ENCODE results near the gene KRT3.
"Not testable (repeated sequence)": the region's sequence is repeated elsewhere in the genome, so short reads cannot be mapped to it uniquely, and the experiment has no call there.

Gene KRT3

DNA sequence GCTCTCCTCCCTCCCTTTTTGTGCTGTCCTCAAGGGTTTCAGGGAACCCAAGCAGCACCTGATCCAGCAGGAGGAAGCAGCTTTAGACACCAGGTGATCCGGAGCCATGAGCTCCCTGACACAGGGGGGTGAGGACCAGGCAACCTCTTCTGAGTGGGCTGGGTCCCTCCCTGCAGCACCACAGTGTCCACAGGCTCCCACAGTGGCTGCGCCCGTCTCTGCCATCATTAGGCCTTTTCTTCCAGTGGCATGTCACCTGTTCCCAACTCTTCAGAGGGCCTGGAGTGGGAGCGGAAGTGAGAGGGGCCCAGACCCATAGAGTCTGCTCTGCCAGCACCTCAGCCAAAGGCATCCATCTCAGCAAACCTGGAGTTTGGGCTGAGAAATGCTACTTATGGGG, 18.4 kb downstream of the KRT3 start:
- DNase-seq = no peak

DNA sequence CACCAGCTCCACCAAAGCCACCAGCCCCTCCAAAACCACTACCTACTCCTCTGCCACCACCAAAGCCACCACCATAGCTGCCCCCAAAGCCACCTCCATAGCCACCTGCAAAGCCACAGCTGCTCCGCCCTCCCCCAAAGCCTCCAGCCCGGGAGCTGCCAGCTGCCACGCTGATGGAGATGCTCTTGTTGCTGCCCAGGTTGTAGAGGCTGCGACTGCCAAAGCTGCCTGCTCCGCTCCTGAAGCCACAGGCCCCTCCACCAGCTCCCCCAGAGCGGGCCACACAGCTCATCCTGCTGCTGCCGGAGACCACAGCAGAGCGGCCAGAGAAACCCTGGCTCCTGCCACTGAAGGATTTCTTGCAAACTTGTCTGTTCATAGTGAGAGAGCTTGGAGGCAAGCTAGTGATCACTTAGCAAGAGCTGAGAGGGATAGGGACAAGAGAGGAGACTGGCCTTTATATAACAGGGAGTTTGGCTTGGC, 19.0 kb downstream of the KRT3 start, which contains the start of gene KRT76:
KRT76 (minus strand) TSS at position 433 of the 483 bp plus-strand sequence; CDS start at position 379, 54 bp downstream.
- no peak for DNase-seq

GRCh38 chr12:52776435-52776834, 19.5 kb downstream of the KRT3 start:
- no peak for DNase-seq

GRCh38 chr12:52774629-52775250, 21.2 kb downstream of the KRT3 start:
- no peak for DNase-seq

GRCh38 chr12:52772772-52773171, 23.1 kb downstream of the KRT3 start:
- no peak for DNase-seq

DNA sequence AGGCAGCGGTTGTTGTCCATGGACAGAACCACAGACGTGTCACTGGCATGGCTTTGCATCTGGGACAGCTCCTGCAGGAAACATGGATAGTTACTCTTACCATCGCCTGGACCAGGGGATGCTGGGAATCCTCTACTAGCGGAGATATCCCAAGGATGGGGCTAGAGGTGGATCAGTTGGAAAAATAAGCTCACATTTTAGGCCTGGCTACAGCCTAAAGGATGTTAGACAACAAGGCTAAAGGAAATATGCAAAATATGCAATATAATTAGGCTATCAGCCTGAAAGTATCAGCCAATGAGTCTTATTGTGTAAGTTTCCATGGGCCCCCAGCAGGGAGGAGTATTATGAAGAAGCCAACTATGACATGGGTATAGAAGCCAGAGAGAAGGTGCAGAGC, 23.7 kb downstream of the KRT3 start:
- DNase-seq = no peak

DNA sequence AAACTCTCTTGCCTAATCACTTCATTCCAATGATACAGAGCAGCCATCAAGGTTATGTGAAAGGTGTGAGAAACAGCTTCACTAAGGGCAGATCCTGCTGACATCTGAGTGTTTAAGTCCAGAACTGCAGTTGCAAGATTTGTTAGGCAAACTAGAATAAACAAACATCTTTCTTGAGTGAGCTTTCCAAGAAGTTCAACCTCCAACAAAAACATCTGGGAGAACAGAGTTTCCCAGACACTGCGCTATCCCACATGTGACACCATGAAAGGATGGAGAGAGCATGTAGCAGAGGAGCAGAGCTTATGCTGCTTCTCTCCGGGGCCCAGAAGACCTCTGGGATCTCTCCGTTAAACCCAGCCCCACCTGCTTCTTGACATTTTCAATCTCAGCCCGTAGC, 24.4 kb downstream of the KRT3 start:
- no peak for DNase-seq

GRCh38 chr12:52771088-52771487, 24.8 kb downstream of the KRT3 start:
- DNase-seq = no peak

DNA sequence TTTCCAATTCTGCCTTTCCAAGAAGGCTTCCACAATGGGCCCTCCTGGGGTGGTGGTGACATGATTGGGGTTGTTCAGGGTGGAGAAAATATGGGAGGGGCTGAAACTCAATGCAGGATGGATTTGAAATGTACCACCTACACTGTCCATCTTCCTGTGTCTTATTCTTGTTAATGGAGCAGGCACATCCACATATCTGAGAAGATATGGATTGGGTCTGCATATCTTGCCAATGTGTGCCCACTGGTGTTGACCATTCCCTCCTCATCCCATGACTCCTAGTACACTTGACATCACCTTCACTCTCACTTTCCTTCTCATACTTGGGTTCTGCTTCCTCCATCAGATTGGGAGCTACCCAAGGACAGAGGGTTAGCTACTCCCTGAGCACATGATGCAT, 26.0 kb downstream of the KRT3 start:
- no peak for DNase-seq

GRCh38 chr12:52769354-52769753, 26.6 kb downstream of the KRT3 start:
- no peak for DNase-seq

DNA sequence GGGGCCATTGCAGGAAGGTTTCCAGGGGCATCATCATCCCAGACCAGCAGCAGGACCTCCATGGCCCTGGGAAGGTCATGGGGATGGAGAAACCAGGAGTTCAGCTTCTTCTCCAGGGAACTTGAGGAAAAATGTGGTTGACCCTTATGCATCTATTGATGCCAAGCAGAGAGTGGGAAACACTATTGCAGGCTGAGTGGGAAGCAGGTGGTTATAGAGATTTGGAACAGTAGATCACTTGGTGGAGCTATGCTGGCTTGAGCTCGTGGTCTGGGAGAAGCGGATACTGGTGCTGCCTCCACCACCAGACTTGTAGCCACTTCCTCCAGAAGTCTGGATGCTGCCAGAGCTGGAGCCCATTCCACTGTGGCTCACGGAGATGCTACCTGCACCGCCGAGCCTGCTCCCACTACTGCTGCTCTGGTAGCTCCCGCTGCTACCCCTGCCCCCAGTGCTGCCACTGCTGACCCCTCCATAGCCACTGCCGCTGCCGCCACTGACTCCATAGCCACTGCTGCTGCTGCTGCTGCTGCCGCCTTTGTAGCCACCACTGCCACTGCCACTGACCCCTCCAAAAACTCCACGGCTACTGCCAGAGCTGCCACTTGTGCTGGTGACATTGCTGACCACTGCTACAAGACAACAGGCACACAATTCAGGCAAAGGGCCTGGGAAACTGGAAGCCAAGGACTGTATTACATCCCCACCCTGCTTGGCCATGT, 27.3 kb downstream of the KRT3 start:
- DNase-seq = no peak

DNA sequence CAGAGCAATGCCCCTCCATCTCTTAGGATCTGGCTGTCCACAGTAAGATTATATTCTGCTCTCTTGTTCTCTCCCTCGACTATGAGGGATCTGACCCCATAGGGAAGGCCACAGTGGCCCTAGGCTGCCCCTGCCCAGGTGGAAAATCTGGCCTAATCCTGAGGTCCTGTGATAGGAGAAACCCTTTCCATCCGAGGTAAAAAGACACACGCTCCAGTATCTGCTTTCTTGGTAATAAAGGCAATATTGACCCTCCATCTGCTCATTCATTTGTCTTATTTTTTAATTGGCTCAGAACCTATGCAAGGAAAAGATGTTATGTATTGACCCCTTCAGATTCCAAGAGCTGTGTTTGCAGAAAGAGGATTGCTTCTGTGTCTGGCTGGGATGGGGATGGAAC, 28.5 kb downstream of the KRT3 start:
- no peak for DNase-seq

GRCh38 chr12:52767020-52767379, 28.9 kb downstream of the KRT3 start:
- DNase-seq = no peak

GRCh38 chr12:52766351-52767019, 29.4 kb downstream of the KRT3 start:
- no peak for DNase-seq

- DNase-seq = no peak
Observed at GRCh38 chr12:52765702-52766101, 30.2 kb downstream of the KRT3 start.

DNA sequence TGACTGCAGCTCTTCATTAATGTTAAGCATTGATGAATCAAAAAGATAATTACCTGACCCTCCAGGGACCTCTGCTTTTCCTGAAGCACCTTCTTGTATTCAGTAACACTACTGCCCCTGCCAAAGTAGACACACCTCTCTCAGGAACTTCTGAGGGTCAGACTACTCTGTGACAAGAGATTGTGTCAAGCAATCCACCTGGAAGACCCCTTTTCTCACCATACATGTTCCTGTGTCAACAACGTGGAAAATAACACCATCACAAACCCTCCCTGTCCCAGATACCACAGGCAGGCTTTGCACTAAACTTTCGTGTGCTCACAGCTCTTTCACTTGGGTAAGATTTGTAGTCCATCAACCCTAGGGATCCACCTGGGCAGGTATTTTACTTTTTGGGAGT, 31.9 kb downstream of the KRT3 start:
- DNase-seq = no peak

- DNase-seq = no peak
Observed at GRCh38 chr12:52763036-52763659, 32.8 kb downstream of the KRT3 start.

GRCh38 chr12:52761802-52762201, 34.1 kb downstream of the KRT3 start:
- DNase-seq = no peak

- not testable (repeated sequence) for DNase-seq
Observed at GRCh38 chr12:52761218-52761617, 34.7 kb downstream of the KRT3 start.

DNA sequence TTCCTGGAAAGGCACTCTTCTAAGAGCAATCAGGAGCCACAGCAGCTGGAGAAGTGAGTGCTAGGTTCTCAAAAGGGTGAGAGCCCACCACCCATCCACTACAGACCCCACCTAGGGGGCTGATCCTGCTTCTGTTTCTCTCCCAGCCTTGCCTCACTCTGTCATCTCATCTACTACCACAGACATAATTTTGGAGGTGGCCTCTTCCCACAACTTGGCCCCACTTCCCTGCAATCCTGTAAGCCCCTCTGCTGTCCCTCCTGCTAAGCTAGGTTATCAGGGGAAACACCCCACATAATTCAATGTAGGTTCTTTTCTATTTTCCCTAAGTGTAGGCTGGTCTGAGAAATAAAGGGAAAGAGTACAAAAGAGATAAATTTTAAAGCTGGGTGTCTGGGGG, 35.3 kb downstream of the KRT3 start:
- no peak for DNase-seq

DNA sequence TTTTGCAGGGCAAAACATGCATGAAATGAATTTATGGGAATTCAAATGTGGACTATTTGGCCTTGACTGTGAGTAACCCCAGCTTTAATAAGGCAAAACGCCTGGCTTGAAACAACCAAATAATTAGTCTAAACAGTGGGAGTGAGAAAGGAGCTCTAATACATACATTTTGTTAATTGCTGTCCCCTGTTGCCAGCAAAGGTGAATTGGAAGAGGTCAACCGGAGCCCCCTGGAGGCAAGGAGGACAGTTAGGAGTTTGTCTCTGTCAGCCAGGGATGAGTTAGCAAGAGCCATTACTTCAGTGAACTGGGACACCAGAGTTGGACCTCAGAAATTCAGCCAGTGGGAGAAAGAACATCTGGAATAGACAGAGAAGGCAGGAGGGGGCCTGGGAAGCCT, 36.2 kb downstream of the KRT3 start:
- DNase-seq = no peak

- DNase-seq = no peak
Observed at GRCh38 chr12:52759218-52759617, 36.7 kb downstream of the KRT3 start.

DNA sequence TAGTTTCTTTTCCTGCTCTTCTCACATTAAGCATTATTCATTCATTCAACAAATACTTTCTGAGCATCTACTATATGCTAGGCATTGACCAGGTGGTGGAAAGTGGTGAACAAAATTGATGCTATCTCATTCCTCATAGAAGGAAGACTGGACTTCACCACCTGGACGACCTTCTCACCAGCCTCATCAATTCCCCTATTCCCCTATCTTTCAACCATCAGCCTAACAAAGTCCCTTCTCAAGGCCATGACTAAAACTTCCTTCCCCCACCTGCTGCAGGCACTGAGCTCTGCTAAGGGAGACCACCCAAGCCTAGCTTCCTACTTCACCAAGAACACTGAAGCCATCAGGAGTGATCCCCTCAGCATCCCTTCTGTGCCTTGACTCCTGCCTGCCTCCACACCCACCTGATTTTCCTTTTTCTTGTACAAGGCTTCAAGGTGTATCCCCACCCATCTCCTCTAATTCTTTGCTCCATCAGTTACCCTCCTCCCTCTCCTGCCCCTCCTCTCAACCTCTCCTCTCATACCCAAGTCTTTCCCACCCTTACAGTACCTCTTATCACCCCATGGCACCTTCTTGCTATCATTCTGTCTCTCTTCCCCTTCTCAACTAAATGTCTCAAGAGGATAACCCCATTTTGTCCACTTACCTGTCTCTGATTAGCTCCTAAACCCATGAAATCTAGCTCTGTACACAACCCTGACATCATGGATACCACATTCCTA, 38.3 kb downstream of the KRT3 start:
- no peak for DNase-seq

Measured in CD4-positive, alpha-beta T cell treated with Interferon alpha-2 for 1 hour (primary cell).